ENCODE measurements around the gene SNRPA. TPM values are rescaled to one million over a fixed set of nuclear protein-coding genes. Genes with fewer than 3 reads are reported as not detected.

Gene SNRPA
- total and polyA plus RNA-seq, 2 experiments from 2014 or later = 145 to 230 TPM

DNA sequence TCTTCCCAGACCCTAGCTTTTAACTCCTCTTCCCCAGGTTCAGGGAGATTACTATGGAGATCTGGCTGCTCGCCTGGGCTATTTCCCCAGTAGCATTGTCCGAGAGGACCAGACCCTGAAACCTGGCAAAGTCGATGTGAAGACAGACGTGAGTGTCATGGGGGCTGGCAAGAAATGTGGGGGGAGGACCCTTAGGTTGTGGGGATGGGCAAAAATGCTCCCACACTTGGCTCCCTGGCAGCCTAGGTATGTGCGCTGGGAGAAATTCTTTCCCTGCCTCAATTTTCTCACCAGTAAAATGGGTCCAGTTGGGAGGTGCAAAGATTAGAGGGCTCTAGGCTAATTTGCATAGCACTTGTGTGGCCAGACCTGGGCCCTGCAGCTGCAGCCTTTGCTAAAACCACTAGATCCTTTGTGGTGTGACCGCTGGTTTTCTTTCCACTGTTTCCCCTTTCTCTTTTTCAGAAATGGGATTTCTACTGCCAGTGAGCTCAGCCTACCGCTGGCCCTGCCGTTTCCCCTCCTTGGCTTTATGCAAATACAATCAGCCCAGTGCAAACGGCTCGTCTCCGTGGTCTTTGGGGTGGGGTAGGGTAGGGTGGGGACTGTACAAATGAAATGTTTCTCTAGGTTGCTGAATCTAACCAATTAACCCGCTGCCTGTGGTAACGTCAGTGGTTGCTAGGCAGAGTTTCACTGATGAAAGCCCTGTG, 26.1 kb downstream of the SNRPA start:
- H3K9me3 ChIP-seq (ENCODE audit: low read depth) = no peaks in the 10 kb centered on the region
- H3K27ac ChIP-seq = peak overlapping the region; percentile 98
- H3K4me3 ChIP-seq = peak overlapping the region; percentile 49
- peak; percentile 93 to 94 for DNase-seq (ENCODE audit: low read depth in 1 of 2, low spot score in 1 of 2)
- TF ChIP-seq, protein P1, sequence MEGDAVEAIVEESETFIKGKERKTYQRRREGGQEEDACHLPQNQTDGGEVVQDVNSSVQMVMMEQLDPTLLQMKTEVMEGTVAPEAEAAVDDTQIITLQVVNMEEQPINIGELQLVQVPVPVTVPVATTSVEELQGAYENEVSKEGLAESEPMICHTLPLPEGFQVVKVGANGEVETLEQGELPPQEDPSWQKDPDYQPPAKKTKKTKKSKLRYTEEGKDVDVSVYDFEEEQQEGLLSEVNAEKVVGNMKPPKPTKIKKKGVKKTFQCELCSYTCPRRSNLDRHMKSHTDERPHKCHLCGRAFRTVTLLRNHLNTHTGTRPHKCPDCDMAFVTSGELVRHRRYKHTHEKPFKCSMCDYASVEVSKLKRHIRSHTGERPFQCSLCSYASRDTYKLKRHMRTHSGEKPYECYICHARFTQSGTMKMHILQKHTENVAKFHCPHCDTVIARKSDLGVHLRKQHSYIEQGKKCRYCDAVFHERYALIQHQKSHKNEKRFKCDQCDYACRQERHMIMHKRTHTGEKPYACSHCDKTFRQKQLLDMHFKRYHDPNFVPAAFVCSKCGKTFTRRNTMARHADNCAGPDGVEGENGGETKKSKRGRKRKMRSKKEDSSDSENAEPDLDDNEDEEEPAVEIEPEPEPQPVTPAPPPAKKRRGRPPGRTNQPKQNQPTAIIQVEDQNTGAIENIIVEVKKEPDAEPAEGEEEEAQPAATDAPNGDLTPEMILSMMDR (IDR thresholded peaks at IDR 0.05; ENCODE audit: low read depth, low read length) = no peak
- no peaks in the 10 kb centered on the region for H3K27me3 ChIP-seq
- no peaks in the 10 kb centered on the region for H3K36me3 ChIP-seq
- H3K4me1 ChIP-seq (ENCODE audit: low read depth) = no peaks in the 10 kb centered on the region

DNA sequence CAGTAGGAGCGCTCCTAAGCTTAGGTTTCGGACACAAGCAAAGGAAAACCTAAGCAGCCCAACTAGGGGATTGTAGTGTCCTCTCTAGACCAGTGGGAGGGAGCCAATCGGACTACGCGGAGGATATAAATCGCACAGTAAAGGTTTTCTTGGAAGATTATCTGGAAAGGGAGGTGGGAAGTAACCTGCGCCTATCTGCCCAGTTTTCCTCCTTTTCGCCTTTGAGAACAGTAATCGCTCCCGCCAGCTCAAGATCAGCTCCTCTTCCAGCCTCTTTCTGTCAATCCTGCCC, 26.6 kb downstream of the SNRPA start:
- Histone ChIP-seq H3K4me3 (peak overlapping the region; percentile 49), H3K27me3 (no peaks in the 10 kb centered on the region), H3K27ac (peak overlapping the region; percentile 98), H3K9me3 (ENCODE audit: low read depth) (no peaks in the 10 kb centered on the region), H3K36me3 (no peaks in the 10 kb centered on the region), H3K4me1 (ENCODE audit: low read depth) (no peaks in the 10 kb centered on the region)
- TF ChIP-seq, protein P1 (IDR thresholded peaks at IDR 0.05; ENCODE audit: low read depth, low read length) = no peak
- no peak for DNase-seq (ENCODE audit: low read depth in 1 of 2, low spot score in 1 of 2)

DNA sequence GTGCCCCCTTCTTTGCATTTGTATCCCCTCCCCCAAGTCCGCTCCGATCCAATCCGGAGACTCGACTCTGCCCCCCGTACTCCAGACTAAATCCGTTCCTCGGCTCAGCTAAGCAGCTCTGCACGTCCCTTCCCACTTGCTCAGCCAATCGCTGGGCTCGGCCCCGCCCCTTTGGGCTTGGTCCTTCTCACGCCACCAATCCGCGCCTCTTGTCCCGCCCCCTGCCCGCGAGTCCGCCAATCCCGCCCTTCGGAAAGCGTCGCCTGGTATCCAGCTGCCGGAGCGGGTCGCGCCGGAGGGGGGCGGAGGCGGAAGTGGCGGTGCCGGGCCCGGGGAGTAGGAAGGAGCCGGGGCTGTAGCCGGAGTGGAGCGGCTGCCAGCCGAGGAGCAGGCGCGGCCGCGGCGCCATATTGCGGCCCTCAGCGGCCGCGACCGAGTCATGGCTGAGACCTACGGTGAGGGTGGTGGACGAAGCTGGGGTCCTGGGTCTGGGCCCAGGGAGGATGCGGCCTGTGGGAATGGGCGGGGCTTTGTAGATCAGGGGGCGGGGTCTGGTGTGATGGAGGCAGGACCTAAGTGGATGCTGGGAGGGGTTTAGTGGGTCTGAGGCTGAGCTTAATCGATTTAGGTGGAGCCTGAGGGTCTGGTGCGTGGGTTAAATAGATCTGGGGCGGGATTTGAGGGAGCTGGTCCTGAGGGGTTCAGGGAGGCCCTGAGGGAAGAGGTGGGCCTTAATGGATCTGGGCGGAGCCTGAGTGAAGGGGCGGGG, 27.1 kb downstream of the SNRPA start, which contains the start of gene RAB4B:
TSS of gene RAB4B (plus strand) at position 311 of the 769 bp plus-strand sequence. CDS start at position 440, 129 bp downstream.
- no peaks in the 10 kb centered on the region for H3K4me1 ChIP-seq (ENCODE audit: low read depth)
- H3K36me3 ChIP-seq = no peaks in the 10 kb centered on the region
- DNase-seq (ENCODE audit: low read depth in 1 of 2, low spot score in 1 of 2) = peak; percentile 100
- peak within 1 kb of the TSS; percentile 98 for H3K27ac ChIP-seq
- no peaks in the 10 kb centered on the region for H3K9me3 ChIP-seq (ENCODE audit: low read depth)
- TF ChIP-seq, protein P1 (IDR thresholded peaks at IDR 0.05; ENCODE audit: low read depth, low read length) = no peak
- H3K27me3 ChIP-seq = no peaks in the 10 kb centered on the region
- peak within 1 kb of the TSS; percentile 54 for H3K4me3 ChIP-seq

DNA sequence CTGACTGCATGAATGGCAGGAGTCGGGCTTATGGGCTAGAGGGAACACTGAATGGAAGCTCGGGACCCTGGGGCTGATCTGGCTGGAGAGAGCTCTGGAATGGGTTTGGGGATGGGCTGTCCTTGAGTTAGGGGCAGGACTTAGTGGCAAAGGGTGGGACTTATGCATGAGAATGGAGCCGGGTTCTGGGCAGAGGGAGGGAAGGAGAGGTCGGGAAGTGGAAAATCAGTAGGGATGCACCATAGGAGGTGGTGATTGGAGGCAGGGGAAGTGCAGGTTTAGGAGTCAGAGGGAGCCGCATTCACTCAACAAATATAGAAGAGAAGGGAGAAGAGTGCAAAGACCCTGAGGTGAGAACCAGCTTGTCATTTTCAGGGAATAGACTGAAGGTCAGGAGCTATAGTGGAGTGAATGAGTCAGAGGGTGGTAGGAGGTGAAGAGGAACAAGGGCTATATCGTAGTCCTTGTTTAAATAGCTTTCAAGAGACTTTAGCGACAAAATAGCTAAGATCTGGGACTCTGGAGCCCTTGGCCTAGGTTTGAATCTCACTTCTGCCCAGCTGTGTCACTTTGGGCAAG, 27.8 kb downstream of the SNRPA start:
- H3K9me3 ChIP-seq (ENCODE audit: low read depth) = no peaks in the 10 kb centered on the region
- DNase-seq (ENCODE audit: low read depth in 1 of 2, low spot score in 1 of 2) = peak in 1 of 2 donors; percentile 96
- no peaks in the 10 kb centered on the region for H3K36me3 ChIP-seq
- H3K27me3 ChIP-seq = no peaks in the 10 kb centered on the region
- H3K27ac ChIP-seq = peak overlapping the region; percentile 87
- H3K4me1 ChIP-seq (ENCODE audit: low read depth) = no peaks in the 10 kb centered on the region
- TF ChIP-seq, protein P1 (IDR thresholded peaks at IDR 0.05; ENCODE audit: low read depth, low read length) = no peak
- H3K4me3 ChIP-seq = peak overlapping the region; percentile 54

DNA sequence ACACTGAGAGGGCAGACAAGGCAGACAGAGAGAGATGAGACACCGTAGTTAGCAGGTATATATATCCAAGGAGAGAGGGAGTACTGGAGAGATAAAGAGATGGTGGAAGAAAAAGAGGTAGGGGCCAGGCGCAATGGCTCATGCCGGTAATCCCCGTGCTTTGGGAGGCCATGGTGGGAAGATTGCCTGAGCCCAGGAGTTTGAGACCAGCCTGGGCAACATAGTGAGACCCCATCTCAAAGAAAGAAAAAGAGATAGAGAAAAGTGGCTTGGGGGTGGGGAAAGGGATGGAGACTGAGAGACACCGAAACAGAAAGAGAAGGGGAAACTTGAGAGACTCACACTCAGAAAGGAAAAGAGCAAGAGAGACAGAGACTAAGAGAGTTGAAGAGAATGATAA, 29.6 kb downstream of the SNRPA start:
- no peaks in the 10 kb centered on the region for H3K4me1 ChIP-seq (ENCODE audit: low read depth)
- H3K27ac ChIP-seq = no peak overlapping the region
- no peak overlapping the region for H3K4me3 ChIP-seq
- no peaks in the 10 kb centered on the region for H3K27me3 ChIP-seq
- H3K36me3 ChIP-seq = no peaks in the 10 kb centered on the region
- TF ChIP-seq, protein P1 (IDR thresholded peaks at IDR 0.05; ENCODE audit: low read depth, low read length) = no peak
- no peak for DNase-seq (ENCODE audit: low read depth in 1 of 2, low spot score in 1 of 2)
- no peaks in the 10 kb centered on the region for H3K9me3 ChIP-seq (ENCODE audit: low read depth)
